Stimulated activated CD4-positive, alpha-beta T cell treated with anti-CD3 and anti-CD28 coated beads, Interleukin-12 subunit alpha, Interleukin-12 subunit beta, amount 100 ng/mL, for 24 hours (primary cell): ENCODE data around the gene FCN3.
A peak's percentile ranks its signal among the peaks of the same experiment; 100 is the strongest.
"Not testable (repeated sequence)": the region's sequence is repeated elsewhere in the genome, so short reads cannot be mapped to it uniquely, and the experiment has no call there.

Source experiments
- DNase-seq, 2 experiments: peaks; one replicate each; pipeline ENCODE4 v3.0.0-alpha.2; 2020; ENCODE audit warnings: low read depth in 2 of 2

FCN3 gene

DNA sequence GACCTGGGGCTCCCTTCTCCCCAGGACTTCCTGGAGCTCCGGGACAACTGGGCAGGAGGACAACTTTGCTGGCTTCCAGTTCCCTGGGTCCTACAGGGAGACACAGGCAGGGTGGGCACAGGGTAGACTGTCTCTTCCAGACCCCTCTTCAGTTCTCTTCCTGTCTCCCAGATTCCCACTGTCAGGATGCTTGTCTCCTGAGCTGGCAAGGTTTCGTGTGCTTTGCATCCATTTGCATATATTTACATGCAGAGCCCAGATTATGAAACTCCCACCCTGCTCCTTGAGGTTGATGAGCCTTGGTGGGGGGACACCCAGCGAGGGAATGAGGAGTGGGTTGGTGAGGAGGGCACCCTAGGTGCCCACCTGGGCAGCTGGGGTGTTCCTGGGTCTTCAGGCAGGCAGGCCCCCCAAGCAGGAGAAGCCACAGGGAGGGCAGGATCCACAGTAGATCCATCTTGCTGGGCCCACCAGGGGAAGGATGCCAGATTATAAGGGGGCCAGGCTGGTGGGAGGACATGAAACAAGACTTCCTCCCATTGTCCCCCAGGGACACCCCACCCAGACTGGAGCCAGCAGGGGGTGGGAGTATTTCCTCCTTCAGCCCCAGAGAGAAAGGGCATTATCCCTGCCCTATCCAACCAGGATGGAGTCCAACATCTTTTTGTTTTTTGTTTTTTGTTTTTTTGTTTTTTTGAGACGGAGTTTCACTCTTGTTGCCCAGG lies at the start of gene FCN3:
TSS of gene FCN3 (minus strand) at position 463 of the 725 bp plus-strand sequence. CDS start at position 457, 6 bp downstream.
- no peak for DNase-seq

DNA sequence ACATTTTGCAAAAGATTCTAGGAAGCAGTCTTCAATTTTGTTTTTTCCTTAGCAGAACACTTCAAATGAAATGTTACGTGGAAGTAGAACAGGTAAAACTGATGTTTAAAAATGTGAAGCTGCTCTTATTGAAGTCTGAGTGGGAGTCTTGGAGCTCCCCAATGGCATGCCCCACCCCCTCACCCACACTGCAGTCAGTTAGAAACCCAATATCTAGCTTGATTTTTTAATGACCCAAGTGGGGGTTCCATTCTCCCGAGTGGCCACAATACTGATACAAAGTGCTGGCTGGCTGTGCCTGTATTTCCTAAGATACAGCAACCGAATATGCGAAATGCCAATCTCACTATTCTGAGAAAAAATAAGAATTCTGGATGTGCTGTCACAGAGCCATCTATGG lies 49.1 kb upstream of the FCN3 start:
- no peak for DNase-seq

DNA sequence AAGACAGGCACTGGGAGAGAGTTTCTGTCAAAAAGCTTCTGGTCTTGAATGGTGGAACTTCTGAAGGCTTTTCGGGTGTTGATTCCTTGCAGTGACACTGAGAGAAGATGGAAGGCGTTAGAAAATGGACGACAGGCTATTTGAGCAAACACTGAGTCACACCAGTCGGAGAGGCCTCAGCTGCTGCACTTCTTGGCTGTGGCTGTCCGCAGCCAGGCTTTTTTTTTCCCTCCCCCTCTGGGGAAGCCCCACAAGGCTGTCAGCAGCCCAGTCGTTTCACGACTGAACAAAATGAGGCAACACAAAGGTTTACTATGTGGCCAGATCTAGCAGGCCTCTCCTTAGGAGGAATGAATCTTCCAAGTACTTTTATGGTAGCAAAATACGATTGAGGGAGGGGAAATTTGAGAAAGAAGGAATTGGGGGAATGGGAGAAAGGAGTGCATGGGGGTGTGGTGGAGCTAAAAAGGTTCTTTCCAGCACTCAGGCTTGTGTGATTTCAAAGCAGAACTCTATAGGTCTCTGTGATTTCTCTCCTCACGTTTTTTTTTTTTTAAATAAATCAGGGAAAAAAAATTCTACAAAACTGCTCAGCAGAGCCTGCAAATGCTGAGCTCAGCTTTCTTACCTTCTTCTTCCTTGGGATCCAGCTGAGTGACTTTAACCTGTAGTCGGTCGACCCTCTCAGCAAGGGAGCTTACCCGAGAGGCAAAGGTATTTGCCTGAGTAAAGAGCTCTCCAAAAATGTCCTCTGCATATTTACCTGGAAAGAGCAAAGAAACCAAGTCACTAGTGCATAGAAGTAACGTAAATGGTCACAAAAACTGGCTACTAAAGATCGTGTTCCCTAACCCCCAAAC lies 43.9 kb upstream of the FCN3 start:
- DNase-seq: peak in 1 of 2 experiments; percentile 49

DNA sequence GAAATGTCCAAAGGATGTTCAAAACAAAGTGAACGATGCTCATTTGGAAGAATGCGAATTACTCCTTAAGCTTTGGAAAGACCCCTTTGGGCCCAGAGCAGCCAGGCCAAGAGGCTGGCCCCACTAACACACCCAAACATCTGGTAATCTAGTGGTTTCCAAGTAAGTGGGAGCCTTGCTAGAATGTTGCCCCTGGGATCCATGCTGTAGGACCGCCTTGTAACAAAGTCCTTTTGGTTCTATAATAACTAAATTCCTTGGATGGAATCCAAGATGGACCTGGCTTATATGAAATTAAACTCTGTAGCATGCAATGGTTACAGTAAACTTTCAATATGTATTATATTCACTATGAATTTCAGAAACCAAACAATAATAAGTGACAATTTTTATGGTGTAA lies 43.1 kb upstream of the FCN3 start:
- DNase-seq: no peak

DNA sequence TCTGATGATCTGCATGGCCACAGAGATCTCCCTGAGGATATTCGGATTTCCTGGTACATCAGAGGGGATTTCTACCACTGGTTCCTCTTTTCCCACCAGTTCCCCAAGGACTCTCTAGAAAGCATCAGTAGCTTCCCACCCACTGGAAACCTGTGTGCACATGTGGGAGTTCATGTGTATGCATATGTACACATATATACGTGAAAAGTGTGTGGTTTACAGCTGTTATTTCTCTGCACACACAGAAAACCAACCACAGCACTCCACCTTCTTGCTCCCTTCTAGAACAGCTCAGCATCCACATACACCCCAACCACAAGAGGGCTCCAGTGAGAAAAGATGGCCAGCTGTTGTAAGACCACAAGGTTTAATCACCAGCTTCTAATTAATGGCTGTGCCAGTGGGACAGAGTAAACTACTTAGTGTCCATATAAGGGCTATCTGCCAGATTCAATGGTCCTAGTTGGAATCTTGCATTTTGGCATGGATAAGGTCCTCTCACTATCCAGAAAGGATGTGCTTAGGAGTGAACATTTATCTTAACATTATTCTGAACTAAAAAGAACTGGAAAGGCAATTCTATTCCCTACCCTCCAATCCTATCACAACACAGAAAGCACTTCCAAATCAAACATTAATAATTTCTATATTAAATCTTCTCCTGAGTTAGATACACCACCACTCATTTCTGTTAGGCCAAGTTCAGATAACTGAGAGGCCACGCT lies 41.9 kb upstream of the FCN3 start:
- DNase-seq: peak in 1 of 2 experiments; percentile 36

DNA sequence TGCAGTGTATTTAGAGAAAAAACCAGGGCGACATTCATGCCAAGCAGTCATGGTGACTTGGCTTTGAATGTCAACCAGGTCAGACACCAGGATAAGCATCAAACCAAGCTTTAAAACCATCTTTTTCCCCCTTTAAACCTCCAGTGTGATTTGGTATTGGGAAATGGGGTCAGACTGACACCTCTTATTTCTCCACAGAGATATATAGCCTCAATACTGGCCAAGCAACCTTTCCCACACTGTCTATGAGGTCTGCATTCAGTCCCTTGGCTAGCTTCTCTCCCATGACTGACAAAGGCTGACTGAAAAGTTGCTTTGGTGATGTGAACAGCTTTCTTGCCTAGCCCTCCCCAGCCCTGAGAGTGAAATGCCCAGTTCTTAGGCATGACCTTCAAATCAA lies 39.5 kb upstream of the FCN3 start:
- no peak for DNase-seq

DNA sequence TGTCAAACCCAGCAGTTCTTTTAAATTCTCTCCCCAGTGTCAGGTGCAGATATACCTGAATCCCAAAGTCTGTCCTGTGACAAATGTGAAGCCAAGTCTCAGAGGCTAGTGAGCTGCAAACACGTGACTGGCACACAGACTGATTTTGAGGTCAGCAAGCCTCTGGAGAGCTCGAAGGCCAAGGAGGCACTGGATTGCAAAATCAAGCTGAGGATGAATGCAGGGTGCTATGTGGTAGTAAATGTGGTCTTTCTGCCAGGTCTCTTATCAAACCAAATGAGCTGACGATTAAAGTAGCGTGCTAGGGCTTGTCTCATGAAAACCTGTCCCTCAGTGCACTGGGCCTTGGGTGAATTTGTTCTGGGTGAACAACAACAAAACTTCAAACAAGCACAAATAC lies 38.4 kb upstream of the FCN3 start:
- DNase-seq: no peak

DNA sequence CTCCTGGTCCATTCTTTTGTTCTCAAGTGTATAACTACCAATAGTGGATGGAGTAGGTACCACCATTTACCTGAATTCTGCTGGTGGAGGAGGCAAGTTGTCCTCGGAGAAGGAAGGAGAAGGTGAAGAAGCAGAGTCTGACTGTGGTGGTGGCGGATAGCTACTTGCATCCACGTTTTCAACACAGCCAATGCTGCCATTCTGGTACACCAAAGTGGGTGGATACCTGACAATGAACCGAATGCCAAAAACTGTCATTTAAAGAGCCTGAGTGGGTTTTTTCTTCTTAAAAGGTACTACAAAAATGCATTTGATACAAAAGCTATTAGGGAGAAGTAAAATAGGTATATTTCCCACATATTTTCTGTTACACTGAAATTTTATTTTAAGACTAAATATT lies 37.9 kb upstream of the FCN3 start:
- no peak for DNase-seq

DNA sequence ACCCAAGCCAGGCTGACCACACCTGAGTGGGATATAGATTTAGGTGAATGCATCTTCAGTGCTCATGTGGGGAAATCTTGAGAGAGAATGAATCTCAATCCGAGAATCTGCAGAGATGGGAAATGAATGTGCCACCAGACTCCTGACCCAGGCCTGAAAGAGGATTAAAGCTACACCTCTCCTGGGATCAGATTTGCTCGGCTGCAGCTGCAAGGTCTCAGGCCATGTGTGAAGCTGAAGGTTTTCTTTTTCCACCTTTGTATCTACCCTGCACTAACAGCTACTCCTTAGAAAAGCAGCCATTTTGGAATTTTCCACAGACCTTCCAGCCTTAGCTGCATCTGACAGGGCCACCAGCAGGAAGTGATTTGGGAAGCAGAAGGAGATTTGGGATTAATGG lies 36.1 kb upstream of the FCN3 start:
- no peak for DNase-seq

DNA sequence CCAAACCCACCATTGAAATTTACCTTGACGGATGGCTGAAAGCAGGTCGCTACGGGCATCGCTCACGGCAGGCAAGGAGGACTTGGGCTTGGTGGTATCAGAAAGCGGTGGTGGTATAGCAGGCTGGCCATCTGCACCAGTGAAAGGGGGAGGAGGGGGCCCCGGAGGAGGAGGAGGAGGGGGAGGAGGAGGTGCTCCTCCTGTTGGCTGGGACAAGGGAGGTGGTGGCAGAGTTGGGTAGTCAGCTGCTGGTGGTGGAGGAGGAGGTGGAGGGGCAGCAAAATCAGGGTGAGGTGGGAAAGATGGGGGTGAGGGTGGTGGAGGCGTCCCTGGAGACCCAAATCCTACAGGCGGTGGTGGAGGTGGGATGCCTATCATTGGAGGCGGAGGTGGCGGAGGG lies 35.0 kb upstream of the FCN3 start:
- DNase-seq: no peak

DNA sequence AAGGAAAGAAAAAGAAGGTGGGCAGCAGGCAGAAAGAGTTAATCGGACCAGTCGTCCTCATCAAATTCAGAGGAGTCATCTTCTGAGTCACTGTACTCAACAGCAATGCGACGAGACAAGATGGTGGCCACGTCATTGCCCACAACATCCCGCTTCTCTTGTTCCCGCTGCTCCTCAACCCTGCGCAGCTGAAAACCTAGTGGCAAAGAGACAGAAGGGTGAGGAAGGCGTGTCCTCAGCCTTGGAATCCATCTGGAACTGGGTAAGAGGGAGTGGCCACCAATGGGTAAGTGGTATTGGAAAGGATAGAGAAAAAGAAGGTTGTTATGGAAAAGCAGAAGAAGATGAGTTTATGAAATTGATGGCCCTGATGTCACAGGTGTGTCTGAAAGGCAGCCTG lies 33.5 kb upstream of the FCN3 start:
- no peak for DNase-seq

DNA sequence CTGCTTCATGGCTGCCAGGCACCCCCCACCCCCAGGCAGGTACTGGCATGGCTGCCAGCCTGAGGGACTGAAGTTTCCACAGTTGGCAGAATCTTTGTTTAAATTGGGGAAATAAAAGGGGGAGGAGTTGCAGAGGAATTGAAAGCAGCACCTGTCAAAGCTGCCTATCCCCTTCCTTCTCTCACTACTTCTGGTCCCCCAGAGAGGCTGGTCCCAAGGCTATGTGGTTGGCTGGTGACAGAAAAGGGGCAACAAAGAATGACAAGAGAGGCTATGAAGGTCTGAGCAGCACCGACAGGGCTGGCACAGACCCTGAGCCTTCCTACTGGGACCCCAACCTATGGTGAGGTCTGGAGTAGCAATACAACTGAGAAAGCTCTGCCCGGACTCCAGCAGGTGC lies 32.2 kb upstream of the FCN3 start:
- DNase-seq: not testable (repeated sequence)

DNA sequence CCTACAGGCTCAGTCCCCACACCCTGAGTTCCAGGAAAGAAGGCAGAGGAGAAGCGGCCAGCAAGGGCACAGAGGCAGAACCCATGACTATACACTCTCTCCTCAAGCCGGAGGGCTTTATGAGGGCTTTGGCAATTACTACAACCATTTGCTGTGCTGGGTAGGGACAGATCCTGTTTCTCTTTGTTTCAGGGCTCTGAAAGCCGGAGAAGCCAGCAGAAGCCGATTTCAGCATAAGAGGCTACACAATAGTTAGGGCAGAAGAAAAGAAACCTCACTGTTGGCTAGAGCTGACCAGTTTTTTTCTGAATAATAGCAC lies 31.7 kb upstream of the FCN3 start:
- no peak for DNase-seq

DNA sequence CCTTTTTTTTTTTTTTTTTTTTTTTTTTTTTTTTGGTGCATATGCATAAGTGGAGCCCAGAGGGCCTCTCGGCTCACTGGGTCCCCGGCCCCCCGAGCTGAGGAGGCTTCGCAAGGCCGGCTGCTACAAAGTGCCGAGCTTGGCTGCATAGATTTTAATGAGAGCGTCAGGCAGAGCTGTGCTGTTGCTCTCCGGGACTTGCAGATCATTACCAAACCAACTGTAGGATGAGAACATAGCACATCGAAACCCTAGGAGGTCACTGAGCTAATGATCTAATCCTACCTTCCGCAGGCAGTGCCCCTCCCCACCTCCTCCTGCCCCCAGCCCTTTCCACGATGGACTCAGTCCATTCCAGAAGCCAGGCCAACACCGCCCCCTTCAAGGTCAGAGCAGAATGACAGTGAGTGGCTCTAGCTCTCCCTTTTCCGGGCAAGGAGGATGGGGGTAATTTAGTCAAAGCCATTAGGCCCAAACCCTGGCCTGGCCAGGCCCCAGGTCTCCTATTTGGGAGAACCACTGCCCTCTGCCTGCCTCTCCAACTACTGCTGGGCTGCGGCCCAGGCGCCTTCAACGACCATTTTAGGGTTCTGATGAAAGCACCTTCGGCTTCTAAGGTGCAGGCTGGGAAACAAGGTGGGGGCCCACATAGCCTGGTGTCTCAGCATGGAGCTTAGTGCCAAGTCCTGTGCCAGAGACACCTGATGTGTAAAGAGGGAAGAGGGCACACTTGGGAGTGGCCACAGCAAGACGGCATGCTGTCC lies 31.2 kb upstream of the FCN3 start:
- not testable (repeated sequence) for DNase-seq

DNA sequence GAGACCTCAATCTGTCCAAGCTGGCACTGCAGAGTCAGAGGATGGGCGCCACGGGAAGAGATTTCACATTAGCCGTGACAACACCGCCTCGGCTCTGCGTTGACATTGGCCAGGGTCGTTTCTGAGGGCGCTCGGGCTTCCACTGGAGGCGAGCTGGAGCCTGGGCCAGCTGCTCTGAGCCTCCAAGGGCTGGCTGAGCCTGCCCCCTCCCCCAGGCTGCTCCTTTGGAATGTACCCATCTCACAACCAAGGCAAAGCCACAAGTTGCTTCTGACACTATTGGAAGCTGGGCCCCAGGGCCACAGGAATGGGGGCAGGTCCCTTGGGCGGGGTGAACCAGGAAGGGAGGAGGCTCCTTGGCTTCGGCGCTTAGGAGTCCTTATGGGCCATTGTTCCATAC lies 30.4 kb upstream of the FCN3 start:
- DNase-seq: no peak

DNA sequence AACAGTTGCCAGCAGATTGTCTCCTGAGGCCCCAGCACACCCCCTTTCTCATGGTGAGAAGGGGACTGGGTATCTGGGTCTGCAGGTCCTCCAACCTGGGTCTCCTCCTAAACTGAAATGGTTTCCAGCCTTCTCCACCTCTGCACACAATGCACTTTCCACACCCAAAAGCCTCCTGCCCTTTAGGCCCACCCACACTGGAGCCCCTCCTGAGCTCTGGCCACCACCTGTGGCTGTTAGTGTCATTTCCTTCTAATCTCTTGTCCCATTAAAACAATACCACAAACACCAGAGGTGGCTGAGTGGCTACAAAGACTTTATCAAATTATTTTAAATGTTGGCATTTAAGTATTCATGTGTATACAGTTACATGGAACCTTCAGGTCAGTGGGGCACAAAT lies 29.3 kb upstream of the FCN3 start:
- no peak for DNase-seq

DNA sequence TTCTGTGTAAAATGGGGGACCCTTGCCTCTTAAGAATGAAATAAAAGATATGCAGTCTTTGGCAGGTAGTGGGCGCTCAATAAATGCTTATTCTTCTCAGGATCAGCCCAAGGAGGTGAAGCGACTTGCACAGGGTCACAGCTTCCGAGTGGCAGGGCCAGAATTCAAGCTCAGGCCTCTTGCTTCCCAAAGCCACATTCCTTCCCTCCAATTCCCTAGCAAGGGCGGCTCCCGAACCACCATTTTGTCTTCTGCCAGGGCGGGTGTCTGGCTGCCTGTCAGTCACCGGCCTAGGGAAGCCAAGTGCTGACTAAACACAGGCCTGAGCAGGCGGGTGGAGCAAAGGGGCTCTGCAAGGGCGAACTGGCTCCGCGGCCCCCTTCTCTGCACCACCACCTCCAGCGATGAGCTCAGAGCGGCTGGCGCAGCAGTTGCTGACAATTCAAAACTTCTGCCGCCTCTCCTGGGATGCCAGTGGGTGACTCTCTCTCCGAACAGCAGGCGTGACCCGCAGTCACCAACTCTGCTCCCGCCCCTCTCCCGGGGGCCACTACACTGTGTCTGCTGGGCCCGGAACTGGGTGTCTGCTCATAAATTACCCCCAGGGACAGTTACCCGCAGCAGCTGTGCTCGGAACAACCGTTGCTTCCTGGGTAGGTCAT lies 28.6 kb upstream of the FCN3 start:
- DNase-seq: no peak

DNA sequence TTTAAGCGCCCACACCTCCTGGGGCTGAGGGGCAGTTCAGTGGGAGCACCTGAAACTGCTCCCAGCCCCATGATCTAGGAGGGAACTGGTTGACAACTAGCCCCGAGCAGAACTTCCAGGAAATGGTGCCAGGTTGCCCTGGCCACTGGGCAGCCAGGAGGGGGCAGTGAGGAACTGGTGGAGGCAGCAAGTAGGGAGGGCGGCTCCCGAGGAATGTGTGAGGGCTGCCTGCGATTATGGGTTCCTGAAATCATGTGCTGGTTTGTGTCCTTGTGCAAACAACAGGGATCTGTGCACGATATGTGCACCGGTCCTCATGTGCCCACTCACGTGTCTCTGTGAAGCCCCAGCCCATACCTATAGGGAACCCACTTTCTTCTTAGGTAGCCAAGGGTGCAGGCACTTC lies 27.7 kb upstream of the FCN3 start:
- no peak for DNase-seq

DNA sequence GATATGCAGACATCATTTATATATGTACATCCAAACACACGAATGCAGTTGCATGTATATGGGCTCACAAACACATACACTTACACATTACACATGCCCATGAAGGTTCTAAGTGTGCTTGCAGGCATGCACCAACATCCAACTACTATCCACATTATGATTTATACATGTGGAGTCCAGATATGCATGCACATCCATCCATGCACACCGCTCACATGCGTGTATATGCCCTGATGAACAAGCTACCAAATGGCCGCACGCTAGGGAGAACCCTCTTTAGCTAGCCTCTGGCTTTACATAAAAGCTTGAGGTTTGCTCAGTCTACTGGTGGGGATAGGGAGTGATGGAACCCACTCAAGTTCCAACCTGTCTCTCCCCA lies 26.3 kb upstream of the FCN3 start:
- DNase-seq: no peak

DNA sequence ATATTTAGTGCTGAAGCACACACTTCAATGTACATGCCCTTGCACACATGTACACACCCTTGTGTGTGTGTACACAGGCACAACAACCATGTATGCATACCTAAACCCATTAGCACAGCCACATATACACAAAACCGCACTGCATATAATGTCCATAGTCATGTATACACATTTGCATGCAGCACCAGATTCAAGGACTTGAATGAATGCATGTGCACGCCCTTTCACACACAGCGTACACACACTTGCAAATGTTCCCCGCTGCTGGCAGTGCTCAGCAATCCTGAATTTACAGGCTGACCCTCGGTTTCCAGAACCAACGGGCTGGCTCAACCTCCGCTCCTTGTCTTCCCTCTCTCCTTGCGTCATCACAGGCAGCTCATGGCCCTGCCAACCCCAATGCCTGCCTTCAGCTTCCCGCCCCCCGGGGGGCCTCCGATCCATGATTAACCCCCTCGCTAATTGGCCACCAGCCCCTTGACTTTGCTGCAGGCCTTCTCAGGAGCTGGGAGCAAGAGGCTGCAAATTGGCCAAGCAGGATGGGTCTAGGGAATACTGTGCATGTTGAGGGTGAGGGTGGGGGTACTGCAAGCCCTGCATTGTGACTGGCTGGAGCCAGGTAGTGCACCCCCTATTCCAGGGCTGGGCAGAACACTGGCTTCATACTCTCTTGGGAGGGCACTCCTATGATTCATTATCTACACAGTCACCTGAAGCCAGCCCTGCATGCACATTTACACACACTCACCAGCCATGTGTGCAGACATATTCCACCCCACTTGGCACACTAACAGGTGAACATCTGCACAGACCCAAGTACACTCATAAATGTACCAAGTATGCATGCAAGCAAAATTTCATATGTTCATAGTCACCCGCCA lies 25.7 kb upstream of the FCN3 start:
- DNase-seq: no peak
